Adrenal gland (tissue), 12 donors: Measurements from ENCODE around the gene EHMT1. TPM values are rescaled to one million over a fixed set of nuclear protein-coding genes. Genes with fewer than 3 reads are reported as not detected.

Source experiments
- DNase-seq, 7 donors: peaks; one replicate each; pipeline ENCODE4 v3.0.0-alpha.2; 2019 to 2020
- H3K27ac ChIP-seq, 5 donors: fragments of 200-600 bp; sonication (generic) in 4 of 5; 1 replicate in 3 of 5; 2 replicates in 2 of 5; pipeline versions ENCODE4 v1.5.1 to v1.8.0; 2016 to 2020; ENCODE audit warnings: mild to moderate bottlenecking in 1 of 5
- H3K27me3 ChIP-seq: fragments of 200-600 bp; 2 replicates; pipeline ENCODE4 v1.8.0; 2021
- H3K36me3 ChIP-seq, 2 donors: fragments of 200-600 bp; replicated peaks in 1 of 2; 1 replicate in 1 of 2; 2 replicates in 1 of 2; pipeline versions ENCODE4 v1.5.1 to v1.8.0; 2018 to 2022
- H3K4me1 ChIP-seq, 2 donors: fragments of 200-600 bp; replicated peaks in 1 of 2; 1 replicate in 1 of 2; 2 replicates in 1 of 2; pipeline versions ENCODE4 v1.5.1 to v1.8.0; 2018 to 2021
- H3K4me3 ChIP-seq, 4 donors: fragments of 200-600 bp; sonication (generic) in 3 of 4; one replicate each; pipeline ENCODE4 v1.5.1; 2016 to 2018
- H3K9me3 ChIP-seq, 3 donors: fragments of 200-600 bp; sonication (generic) in 1 of 3; replicated peaks in 1 of 3; 1 replicate in 2 of 3; 2 replicates in 1 of 3; pipeline versions ENCODE4 v1.5.1 to v1.8.0; 2016 to 2021
- POLR2A ChIP-seq, 2 donors: fragments of 450-650 bp; IDR thresholded peaks; one replicate each; pipeline ENCODE4 v1.6.1; 2017; ENCODE audit warnings: antibody characterized with exemption in 2 of 2, mild to moderate bottlenecking in 2 of 2, moderate library complexity in 1 of 2
- WGBS, 4 donors: extraction: QIAGEN DNeasy Blood & Tissue Kit in 2 of 4; methylation state at CpG; one replicate each; pipeline versions ENCODE4 v1.1.5 to v1.1.7; 2013 to 2017; 5-methylcytosine and 5-hydroxymethylcytosine counted together
- intact Hi-C, 2 donors: fragments of 100-400 bp; cut with DNase I; formaldehyde crosslinking; loops; one replicate each; pipeline versions ENCODE4 v1.14.1 to v1.15.0; 2022 to 2023
- polyA plus RNA-seq, 3 donors: library from polyadenylated mRNA; stranded (reverse); fragments of 200-250 nt in 2 of 3; fragments of 350-450 nt in 1 of 3; fragmentation: Illumina TruSeq in 1 of 3; extraction: RNeasy Lipid Tissue Mini Kit (QIAGEN cat#74804) in 1 of 3; gene quantifications; one replicate each; pipeline ENCODE4 v1.2.3, GENCODE V29; 2013 to 2014
- total RNA-seq, 9 donors: library from RNA; depleted of rRNA in 4 of 9; stranded (reverse); fragments of >200 nt in 4 of 9; fragments of 120-200 nt in 1 of 9; fragmentation: NEBNext Ultra II Directional in 1 of 9; extraction: Animal tissue kit (Norgen Biotek cat#: 25700) in 1 of 9; gene quantifications; one replicate each; pipeline versions ENCODE4 v1.1.0 to v1.2.4, GENCODE V29; 2013 to 2023
- TF ChIP-seq, protein P1 (sequence below), 6 experiments: fragments of 450-650 bp in 4 of 6; fragments of 200-600 bp in 2 of 6; sonication (generic) in 1 of 6; IDR thresholded peaks; 1 replicate in 5 of 6; 2 replicates in 1 of 6; pipeline versions ENCODE4 v1.5.1 to v1.8.0; 2016 to 2021; ENCODE audit warnings: antibody characterized with exemption in 6 of 6, mild to moderate bottlenecking in 2 of 6, moderate library complexity in 1 of 6
- donor health status: healthy with polysubstance abuse.
- donor health status: Bipolar disorder and iron deficiency.
- donor health status: DM: yes; HTN: yes; CAD: no.
- donor health status: DM: no; HTN: no; CAD: no.
- donor health status: DM: no; HTN: no; CAD: no.
- donor health status: DM: yes; HTN: yes; CAD: no.

The EHMT1 gene
- total and polyA plus RNA-seq, 12 donors = 42.0 to 171 (median 71.0) TPM

DNA sequence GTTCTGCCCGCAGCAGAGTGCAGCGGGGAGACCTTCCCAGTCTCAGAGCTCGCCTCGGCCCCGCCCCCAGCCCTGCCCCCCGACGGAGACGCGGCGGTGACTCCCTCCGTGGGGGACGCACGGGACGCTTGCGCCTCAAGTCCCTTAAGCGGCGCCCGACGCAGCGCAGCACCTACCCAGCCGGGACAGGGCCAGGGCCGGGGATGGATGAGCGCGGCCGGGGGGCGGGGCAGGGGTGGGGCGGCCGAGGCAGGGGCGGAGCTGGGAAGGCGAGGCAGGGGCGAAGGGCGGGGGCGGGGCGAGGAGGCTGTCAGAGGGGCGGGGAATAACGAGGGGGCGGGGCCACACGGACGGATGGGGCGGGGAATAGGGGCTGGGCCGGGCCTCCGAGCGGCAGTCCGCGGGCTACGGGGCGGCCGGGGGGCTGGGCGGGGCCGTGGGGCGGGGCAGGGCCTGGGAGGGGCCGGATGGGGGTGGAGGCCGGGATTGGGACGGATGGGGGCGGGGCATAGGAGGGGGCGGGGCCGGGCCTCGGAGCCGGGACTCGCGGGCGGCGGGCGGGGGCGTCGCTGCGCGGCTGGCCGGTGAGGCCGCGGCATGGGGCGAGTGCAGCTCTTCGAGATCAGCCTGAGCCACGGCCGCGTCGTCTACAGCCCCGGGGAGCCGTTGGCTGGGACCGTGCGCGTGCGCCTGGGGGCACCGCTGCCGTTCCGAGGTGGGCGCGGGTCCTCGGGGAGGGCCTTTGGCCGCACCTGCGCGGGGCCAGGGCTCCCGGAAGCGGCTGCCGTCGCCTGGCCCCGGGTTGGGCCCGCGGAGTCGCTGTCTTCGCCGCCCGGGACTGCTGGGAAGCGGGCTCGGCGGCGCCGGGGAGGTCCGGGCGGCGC lies 13.4 kb upstream of the EHMT1 start, which contains the start of gene ARRDC1:
ARRDC1 (plus strand) TSS at position 566 of the 884 bp plus-strand sequence; CDS start at position 598, 32 bp downstream.
- peak; percentile 65 to 70 for TF ChIP-seq POLR2A (IDR thresholded peaks at IDR 0.05)
- TF ChIP-seq, protein P1, sequence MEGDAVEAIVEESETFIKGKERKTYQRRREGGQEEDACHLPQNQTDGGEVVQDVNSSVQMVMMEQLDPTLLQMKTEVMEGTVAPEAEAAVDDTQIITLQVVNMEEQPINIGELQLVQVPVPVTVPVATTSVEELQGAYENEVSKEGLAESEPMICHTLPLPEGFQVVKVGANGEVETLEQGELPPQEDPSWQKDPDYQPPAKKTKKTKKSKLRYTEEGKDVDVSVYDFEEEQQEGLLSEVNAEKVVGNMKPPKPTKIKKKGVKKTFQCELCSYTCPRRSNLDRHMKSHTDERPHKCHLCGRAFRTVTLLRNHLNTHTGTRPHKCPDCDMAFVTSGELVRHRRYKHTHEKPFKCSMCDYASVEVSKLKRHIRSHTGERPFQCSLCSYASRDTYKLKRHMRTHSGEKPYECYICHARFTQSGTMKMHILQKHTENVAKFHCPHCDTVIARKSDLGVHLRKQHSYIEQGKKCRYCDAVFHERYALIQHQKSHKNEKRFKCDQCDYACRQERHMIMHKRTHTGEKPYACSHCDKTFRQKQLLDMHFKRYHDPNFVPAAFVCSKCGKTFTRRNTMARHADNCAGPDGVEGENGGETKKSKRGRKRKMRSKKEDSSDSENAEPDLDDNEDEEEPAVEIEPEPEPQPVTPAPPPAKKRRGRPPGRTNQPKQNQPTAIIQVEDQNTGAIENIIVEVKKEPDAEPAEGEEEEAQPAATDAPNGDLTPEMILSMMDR (IDR thresholded peaks at IDR 0.05) = no peak
- Histone ChIP-seq H3K9me3 (no peaks in the 10 kb centered on the region), H3K36me3 (no peaks in the 10 kb centered on the region), H3K4me3 (peak within 1 kb of the TSS; percentile 40 to 98 (median 74)), H3K4me1 (peaks cover 14 to 15% of the 10 kb centered on the region in 2 donors), H3K27me3 (no peaks in the 10 kb centered on the region), H3K27ac (peak within 1 kb of the TSS in 4 of 5 donors; percentile 68 to 93 (median 75))
- intact Hi-C loops = no loop called here
- peak; percentile 94 to 97 (median 96) for DNase-seq
- WGBS, 4 donors = 0 to 1% (median 1%) methylated on average over 8 to 104 of the region's 111 CpGs; no CpG with 5 or more reads in 1 of the 4 donors

DNA sequence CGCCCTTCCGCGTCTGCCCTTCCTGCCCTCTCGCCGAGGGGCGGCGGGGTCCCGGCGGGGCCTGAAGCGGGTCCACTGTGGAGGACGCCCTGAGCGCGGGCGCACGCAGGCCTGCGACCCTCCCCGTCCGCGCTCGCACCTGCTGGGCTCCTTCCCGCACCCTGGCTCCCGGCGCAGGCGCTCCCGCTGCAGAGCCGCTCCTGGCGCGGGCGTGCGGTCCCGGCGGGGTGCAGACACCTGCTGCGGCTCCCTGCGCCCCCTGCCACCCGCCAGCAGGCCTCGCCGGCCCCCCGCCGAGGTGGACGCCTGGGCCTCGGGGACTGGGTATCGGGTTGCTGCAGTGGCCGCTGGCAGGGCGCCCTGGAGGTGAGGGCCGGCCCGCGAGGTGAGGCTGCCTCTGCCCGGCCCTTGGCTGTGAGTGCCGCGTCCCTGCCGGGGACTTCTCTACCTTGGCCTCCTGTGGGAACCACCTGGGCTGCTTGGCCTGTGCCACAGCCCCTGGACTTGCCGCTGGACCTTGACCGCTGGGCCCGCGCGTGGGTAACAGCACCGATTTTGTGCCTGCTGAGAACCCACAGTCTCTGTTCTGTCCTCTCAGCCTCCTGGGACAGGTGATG lies 12.7 kb upstream of the EHMT1 start:
- peak in 6 of 7 donors; percentile 48 to 67 (median 56) for DNase-seq
- Histone ChIP-seq H3K36me3 (no peaks in the 10 kb centered on the region), H3K27me3 (no peaks in the 10 kb centered on the region), H3K4me1 (peaks cover 14 to 15% of the 10 kb centered on the region in 2 donors), H3K4me3 (peak overlapping the region; percentile 40 to 98 (median 74)), H3K27ac (peak overlapping the region in 4 of 5 donors; percentile 68 to 93 (median 75)), H3K9me3 (no peaks in the 10 kb centered on the region)
- intact Hi-C loops = no loop called here
- TF ChIP-seq POLR2A (IDR thresholded peaks at IDR 0.05) = no peak
- TF ChIP-seq, protein P1 (IDR thresholded peaks at IDR 0.05) = no peak
- 0 to 5% (median 2%) methylated on average over 3 to 57 of the region's 57 CpGs for WGBS, 4 donors

DNA sequence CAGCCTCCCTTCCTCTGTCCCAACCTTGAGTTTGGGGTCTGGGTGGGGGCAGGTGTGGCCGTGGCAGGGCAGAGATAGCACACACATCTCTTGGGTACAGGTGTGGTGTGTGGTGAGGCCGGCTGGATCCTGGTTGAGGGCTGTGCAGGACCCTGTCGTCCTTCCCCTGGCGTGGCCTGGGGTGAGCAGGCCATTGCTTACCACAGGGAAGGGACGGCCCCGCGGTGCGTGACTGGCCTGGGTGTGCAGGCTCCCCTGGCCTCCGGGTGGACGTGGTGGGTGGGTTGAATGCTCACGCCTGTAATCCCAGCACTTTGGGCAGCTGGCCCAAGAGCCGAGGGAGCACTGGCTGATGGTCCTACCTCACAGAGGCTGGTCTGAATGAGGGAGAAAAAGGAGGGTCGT lies 12.1 kb upstream of the EHMT1 start:
- 20 to 43% (median 32%) methylated on average over 2 to 13 of the region's 13 CpGs for WGBS, 4 donors
- no peak overlapping the region for H3K27ac ChIP-seq
- no peak for TF ChIP-seq POLR2A (IDR thresholded peaks at IDR 0.05)
- TF ChIP-seq, protein P1 (IDR thresholded peaks at IDR 0.05) = no peak
- H3K27me3 ChIP-seq = no peaks in the 10 kb centered on the region
- intact Hi-C loops = no loop called here
- H3K4me3 ChIP-seq = peak overlapping the region in 1 of 4 donors; percentile 98
- H3K9me3 ChIP-seq = no peaks in the 10 kb centered on the region
- peak in 1 of 7 donors; percentile 48 for DNase-seq
- H3K4me1 ChIP-seq = peaks cover 14 to 19% of the 10 kb centered on the region in 2 donors
- H3K36me3 ChIP-seq = no peaks in the 10 kb centered on the region
